GM12891 (cell line): ENCODE data around the gene RAB3B.

ENCODE experiments used
- POLR2AphosphoS5 ChIP-seq: IDR thresholded peaks from 2 replicates; pipeline ENCODE4 v1.6.1; 2011; ENCODE audit warnings: low read depth, low read length, control low read depth
- SPI1 ChIP-seq: IDR thresholded peaks from 2 replicates; pipeline ENCODE4 v1.6.1; 2011; ENCODE audit warnings: low read depth, low read length, control low read depth

- no peak for TF ChIP-seq SPI1
- TF ChIP-seq POLR2AphosphoS5 = no peak
These were observed 122.8 kb downstream of the RAB3B start for GRCh38 chr1:51867479-51868232.
